GF-D8 (cell line): ENCODE measurements around the gene NGF.
"Not testable (repeated sequence)": the region's sequence is repeated elsewhere in the genome, so short reads cannot be mapped to it uniquely, and the experiment has no call there.

Experiments used
- DNase-seq: peaks from one replicate; lab custom pipeline; 2025; lab: John Stamatoyannopoulos, UW

NGF gene

DNA sequence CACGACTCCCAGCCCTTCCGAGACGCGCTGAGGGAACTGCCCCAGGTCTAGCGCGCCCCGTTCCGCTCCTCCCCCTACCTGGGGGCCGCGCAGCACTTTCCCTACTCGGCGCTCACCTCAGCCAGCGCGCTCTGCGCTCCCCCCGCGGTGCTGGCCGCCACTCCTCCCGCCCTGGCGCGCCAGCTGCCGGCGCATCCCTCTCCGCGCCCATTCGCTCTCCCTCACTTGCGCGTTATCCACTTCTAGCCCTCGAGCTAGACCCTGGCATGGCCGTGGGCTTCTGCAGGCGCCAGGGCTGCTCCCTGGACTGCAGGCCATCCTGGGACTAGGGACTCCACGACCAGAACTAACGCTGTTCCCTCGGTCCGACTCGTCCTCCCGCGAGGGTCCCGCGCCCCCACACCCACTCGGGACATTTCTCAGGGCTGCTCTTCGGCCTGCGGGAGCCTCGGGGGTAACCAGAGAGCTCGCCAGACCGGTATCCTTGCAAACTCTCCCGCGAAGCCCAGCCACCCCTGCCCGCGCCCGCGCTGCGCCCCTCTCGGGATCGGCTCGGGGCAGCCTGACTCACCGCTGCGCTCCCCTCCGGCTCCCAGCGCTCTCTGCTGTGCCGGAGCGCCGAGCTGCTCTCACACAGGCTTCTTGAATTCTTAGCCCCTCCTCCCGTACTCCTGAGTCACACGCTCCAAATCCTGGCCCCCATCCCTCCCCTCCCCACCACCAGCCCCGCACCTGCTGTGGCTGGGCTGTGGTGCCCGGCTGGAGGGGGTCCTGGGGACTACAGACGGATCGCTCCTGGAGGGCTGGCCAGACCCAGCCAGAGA lies at the start of gene NGF:
Gene NGF, minus strand, starts transcription at position 617 of the 824 bp plus-strand sequence. CDS start 51,454 bp downstream, outside the sequence.
- no peak for DNase-seq

DNA sequence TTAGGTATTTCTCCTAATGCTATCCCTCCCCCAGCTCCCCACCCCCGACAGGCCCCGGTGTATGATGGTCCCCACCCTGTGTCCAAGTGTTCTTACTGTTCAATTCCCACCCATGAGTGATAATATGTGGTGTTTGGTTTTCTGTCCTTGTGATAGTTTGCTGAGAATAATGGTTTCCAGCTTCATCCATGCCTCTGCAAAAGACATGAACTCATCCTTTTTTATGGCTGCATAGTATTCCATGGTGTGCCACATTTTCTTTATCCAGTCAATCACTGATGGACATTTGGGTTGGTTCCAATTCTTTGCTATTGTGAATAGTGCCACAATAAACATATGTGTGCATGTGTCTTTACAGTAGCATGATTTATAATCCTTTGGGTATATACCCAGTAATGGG lies 45.4 kb upstream of the NGF start:
- not testable (repeated sequence) for DNase-seq

DNA sequence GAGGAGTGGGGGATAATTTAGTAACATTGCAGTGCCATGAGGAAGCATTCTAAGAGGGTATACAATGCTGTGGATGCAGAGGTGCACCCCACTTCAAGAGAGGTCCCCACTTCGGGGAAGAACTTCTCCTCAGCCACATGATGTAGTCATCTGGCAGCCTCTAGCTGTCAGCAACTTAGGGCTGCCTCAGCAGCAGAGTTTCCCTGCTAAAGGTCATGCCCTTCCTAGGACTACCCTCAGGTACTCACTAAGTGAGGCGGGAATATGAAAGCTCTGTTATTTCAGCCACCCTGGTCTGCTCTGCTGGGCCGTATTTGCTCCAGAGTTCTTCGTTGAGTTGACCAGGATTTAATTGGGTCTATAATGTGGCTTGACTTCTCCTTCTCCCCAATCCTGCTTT lies 41.9 kb upstream of the NGF start:
- no peak for DNase-seq

DNA sequence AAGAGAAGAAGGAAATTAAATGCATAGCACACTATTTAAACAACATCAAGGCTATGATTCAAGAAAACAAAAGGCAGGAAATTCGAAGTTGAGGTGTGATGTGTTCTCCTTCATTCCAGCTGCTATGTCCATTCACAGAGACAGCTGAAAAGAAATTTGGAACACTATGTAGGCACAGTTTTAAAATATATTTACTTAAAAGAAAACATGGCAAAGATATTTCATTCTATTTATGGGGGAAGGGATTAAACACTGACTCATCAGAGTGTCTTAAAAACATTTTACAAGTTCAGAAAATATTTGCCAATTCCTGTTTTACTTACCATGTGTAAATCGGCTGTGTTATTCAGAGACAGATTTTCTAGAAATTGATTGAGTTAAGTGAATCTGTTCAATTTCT lies 39.4 kb upstream of the NGF start:
- no peak for DNase-seq

DNA sequence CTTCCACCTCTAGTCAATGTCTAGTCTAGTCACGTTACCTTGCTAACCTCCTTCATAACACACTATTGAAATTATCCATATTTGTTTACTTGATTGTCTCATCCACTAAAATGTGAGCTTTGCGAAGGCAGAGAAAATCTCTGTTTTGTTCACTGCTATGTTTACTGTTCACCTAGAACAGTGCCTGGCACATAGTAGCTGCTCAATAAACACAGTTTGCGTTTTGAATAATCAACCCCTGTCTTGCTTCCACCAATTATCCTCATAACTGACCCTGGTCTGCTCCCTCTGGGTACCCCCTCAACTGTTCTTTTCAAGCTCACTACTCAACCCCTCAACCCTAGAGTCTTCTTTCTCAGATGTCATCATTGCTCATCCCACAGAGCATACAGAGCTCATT lies 36.5 kb upstream of the NGF start:
- DNase-seq = no peak

DNA sequence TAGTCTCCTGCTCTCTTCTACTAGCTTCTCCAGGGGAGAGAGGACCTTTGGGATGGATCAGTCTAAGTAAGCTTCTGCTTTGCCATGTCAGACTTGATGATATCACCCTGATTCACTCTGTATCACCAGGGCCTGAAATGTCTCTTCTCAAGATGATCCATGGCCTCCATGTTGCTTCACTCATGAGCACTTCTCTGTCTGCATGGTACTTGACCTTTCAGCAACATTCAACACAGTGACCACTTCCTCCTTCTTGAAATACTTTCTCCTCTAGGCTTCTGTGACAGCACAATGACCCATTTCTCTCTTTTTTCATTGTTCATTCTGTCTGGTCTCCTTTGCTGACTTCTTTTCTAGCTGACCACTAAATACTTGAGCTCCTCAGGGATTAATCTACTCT lies 35.3 kb upstream of the NGF start:
- no peak for DNase-seq

DNA sequence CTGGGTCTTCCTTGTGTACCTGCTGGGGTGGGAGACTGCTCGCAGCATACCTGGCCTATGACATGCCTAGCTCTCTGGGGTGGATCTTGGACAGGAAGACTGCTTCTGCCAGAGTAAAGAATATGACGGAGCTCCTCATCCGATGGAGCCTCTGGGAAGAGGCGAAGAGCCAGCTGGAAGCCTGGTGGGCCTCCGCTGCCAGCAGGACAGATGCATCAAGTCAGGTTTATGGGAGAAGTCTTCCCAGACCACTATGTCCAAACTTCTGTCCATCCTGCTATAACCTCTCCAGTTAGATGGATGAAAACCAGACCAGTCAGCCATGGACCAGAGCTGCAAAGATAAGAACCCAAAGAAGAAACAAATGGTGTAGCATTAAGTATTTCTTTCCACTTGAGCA lies 27.7 kb upstream of the NGF start:
- no peak for DNase-seq

DNA sequence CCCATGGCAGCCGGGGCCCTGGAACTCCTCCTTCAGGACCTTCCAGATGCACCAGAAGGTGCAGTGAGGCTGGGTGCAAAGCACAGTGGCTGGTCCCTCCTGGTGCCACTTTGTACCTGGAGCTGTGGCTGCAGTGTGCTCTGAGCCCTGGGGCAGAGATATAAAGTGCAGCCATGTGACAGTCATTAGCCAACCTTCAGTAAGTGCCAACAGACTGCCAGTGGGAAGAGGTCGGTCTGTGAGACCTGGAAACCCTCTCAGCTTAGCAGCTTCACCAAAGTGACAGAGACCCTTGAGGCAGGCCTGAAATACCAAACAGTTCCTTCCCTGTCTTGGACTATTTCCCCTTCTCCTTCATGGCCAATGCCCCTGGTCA lies 26.7 kb upstream of the NGF start:
- DNase-seq = no peak

DNA sequence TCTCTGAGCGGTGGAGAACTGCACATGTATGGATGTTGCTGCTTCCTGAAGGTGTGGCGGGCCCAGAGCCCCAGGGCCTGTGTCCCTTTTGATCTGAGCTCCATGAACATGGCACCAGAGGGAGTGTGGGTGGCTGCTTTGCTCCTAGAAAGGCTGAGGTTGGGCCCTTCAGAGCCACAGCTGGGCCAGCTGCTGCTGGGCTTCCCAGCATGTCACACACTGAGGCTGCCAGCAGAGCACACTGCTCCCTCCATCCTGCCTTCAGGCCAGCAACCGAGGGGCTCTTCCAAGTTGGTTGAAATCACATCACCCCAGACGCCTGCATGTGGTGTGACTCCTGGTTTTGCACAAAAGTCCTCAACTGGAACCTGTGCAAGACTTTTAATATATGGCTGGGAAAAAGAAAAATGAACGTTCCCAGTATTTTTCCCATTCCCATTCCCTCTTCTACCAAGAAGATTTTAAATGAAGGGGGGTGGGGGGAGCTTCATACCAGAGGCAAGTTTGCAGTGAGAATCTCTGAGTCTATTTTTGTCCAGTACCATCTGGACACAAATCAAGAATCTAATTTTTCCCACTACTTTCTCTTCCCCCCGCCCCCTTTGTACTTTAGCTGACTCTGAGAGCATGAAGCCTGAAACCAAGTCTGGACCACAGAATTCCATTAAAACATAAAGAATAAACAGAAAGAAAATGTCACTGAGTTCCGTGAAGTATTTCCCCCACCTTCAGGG lies 26.2 kb upstream of the NGF start:
- DNase-seq = no peak

DNA sequence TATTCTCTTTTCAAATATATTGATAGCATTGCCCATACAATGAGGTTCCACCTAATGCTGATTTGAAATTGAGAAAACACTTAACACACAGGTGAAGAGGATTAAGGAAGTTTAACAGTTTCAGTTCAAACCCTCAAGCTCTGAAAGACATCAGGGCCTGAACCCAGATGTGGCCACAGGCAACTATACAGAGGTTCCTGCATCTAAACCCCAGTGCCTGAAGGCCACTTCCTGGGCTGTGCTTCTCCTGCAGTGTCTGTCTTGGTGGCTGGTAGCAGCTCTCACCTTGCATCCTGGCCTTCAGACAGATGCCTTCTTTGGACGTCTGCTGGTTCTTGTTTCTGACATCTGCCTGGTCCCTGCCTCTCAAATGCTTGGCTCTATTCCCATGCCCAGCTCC lies 25.1 kb upstream of the NGF start:
- DNase-seq = no peak

DNA sequence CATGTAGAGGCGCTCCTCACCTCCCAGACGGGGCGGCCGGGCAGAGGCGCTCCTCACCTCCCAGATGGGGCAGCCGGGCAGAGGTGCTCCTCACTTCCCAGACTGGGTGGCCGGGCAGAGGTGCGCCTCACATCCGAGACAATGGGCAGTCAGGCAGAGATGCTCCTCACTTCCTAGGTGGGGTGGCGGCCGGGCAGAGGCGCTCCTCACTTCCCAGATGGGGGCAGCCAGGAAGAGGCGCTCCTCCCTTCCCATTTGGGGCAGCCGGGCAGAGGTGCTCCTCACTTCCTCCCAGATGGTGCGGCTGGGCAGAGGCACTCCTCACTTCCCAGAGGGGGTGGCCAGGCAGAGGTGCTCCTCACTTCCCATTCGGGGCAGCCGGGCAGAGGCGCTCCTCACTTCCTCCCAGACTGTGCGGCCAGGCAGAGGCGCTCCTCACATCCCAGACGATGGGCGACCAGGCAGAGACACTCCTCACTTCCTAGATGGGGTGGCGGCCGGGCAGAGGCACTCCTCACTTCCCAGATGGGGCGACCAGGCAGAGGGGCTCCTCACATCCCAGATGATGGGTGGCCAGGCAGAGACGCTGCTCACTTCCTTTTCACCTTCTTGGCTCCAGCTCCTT lies 22.6 kb upstream of the NGF start:
- not testable (repeated sequence) for DNase-seq

DNA sequence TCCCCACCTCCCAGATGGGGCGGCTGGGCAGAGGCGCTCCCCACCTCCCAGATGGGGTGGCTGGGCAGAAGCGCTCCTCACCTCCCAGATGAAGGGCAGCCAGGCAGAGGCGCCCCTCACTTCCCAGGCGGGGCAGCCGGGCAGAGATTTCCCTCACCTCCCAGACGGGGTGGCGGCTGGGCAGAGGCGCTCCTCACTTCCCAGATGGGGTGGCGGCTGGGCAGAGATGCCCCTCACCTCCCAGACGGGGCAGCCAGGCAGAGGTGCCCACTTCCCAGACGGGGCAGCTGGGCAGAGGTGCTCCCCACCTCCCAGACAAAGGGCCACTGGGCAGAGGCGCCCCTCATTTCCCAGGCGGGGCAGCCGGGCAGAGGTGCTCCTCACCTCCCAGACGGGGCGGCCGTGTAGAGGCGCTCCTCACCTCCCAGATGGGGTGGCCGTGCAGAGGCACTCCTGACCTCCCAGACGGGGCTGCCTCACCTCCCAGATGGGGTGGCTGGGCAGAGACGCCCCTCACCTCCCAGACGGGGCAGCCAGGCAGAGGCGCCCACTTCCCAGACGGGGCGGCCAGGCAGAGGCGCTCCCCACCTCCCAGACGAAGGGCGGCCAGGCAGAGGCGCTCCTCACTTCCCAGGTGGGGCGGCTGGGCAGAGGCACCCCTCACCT lies 21.9 kb upstream of the NGF start:
- DNase-seq = not testable (repeated sequence)

DNA sequence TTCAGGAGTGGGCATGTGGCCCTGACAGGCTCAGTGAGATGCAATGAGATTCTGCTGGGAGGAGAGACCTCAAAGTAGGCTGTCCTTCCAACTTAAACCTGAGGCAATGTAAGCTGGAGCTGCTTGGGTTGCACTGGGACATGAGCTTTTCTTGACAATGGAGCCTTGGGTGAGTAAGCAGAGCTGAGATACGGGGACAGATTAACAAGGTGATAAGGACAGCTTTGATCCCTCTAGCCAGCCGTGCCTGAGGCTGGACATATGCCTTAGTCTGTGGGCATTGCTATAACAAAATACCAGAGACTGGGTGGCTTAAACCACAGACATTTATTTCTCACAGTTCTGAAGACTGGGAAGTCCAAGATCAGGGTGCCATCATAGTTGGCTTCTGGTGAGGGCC lies 18.3 kb upstream of the NGF start:
- DNase-seq = no peak

DNA sequence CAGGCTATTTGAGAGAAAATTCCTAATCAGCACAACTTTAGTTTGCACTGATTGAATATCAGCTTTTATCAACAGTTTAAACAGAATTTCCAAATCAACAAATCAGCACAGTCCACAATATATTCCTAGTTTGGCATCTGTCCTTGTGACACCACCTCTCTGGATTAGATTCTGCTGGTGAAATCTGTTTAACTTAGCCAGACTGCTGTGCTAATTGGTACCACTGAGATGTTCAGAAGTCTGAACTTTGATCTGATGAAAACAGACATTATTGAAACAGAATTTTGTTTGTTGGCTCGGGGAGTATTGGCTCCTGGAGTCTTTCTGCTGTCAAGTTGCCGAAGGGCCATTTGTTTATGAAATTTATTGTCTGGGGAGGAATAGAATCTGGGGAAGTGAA lies 17.0 kb upstream of the NGF start:
- no peak for DNase-seq

DNA sequence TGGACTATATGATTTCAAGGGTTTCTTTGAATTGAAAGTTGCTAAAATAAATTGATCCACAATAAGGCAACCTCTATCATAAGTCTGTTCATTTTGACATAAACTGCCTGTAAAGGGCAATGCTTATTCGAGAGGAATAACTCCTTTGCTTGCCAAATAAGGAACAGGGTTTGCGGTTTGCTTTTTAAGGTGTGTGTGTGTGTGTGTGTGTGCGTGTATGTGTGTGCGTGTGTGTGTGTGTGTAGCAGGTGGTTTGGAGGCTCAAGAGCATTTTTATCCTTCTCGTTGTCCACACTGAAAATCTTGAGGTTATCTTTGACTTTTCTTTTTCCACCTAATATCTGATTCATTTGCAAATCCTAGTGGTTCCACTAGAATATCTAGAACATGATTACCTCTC lies 13.1 kb upstream of the NGF start:
- DNase-seq = no peak

DNA sequence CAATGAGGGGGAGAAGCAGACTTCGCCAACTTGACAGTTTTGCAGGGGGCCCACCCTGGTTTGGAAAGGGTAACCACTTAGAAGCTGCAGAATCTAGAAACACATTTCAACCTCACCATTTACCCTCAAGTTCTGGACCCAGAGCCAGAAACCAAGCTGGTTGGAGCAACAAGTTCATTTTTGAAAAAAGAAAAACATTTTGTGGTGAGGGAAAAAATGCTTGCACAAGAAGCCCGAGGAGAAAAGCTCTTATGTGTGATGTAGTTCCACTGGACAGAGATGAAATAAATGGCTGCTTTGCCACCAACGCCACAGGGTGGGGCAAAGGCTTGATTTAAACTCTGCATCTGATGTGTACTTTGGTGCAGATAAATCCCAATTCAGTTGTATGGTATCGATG lies 10.6 kb upstream of the NGF start:
- DNase-seq = no peak

DNA sequence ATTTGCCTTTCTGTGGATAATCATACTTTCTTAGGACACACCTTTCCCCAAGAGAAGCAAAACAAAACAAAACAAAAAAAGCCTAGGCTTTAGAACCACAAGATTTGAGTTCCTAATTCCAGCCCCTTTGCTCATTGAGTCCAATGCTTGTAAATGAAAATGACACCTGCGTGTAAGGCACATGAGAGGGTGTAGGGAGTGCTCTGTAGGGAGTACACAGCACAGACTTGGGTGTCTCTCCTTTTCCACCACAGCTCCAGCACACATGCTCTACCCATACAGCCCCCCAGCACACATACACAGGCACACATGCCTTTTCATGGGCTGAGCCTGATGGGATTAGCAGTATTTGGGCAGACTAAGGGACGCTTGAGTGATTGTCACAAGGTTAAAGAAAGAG lies 9.2 kb upstream of the NGF start:
- DNase-seq = no peak

DNA sequence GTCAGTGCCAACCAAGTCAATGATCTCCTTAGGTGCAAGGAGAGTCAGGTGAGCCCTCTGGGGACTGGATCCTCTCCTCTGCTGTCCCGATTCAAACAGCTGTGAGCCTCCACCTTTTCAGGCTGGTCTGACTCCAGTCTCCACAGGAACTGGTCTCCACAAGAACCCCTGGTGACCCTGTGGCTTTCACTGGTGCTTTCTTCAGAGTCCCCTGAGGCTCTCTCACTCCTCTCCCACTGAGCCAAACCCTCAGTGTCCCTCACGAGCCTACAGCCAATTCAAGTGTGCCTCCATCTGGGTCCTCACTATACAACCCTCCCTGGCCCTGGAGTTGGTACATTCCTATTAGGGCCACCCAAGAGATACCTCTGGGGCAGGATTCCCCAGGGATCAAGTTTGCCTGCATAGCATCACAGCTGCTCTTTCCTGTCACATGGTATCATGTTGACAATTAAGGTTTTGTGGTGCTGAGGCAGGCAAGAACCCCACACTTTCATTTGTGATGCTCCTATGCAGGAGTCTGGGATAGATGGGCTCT lies 5.2 kb upstream of the NGF start:
- DNase-seq = no peak

DNA sequence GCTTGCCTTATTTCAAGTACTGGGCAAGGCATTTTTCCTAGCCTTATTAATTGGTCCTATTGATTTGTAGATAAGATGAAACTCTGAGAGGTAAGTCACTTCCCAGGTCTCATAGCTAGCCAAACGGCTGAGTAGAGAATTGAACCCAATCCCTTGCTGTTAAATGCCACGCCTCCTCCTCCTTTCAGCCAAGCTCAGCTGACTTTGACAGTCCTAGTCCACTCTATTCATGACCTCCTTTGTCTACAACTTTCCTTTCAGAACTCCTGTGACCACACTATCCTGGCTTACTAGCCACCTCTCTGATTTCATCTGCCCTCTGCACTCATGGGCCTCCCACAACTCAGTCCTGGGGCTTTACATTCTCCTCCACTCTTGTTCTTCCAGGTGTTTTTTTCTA lies 3.9 kb upstream of the NGF start:
- no peak for DNase-seq

DNA sequence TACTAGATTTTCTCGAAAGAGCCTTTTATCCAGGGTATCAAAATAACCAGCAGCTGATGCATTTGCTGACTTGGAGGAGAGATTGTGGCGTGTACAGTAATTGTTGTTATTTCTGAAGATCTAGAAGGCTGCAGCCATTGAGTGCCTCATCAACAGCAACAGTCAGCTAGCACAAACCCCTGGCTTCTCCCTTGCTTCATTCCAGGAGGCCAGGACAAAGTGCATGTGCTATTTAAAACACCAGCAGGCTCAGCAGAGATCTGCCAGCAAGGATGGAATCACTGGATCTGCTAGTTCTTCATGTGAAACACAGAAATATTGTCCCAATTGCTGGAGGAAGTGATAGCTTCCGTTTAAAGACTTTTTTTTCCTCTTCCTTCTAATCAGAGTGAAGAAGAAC lies 2.8 kb upstream of the NGF start:
- DNase-seq = no peak

DNA sequence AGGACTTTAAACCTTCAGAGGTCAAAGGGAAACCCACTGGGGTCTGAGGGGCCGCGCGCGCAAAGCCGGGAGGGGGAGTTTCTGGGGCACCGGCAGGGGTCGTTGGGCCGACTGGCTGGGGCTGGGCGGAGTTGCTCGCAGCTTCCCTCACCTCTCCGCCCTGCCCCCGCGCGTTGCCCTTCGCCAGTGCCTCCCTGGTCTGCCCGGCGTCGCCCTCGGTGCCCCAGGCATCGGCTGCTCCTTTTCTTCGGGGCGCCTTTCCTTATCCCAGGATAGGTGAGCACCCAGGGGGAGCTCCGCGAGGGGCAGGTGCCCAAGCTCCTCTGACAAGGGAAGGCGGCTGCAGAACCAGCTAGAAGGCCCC lies 390 bp upstream of the NGF start:
- no peak for DNase-seq

DNA sequence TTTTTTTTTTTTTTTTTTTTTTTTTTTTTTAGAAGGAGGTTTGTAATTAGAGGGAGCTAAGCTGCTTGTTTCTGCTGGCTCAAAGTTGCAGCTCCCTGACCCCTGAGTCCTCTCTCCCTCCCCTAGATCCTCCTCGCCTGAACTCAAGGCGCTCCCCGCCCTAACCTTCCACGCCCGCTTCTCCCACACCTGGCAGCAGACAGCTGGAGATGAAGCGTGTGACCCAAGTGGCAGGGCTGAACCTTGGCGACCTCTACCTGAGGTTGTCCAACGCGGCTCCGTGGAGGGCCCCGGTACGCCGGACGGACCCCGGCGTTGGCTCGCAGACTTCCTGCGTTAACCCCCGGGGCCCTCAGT lies 795 bp downstream of the NGF start:
- no peak for DNase-seq

DNA sequence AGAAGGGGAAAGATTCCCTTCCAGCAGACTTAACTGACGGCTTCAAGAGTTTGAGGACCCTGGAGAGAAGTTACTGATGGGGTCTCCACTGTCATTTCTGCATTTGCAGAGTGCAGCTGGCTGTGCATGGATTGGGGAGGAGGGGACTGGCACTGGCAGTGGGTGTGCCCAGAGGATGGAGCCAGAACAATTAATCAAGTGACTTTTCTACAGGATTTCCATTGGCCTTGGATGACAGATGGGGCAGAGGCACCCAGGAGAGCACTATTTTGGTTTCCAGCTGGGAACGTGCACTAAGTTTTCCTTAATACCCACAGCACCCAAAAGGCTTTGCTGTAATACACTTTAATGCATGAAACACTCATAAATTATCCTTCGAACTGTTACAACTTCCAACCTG lies 1.3 kb downstream of the NGF start:
- no peak for DNase-seq
